ENCODE data around the gene KLF7. TPM values are rescaled to one million over a fixed set of nuclear protein-coding genes. Genes with fewer than 3 reads are reported as not detected.

KLF7 gene
- polyA plus RNA-seq, 12 donors, result 12.6 to 33.2 (median 15.9) TPM; not detected in 1

- no peak for DNase-seq
Observed at GRCh38 chr2:207173641-207174040, 7.9 kb upstream of the KLF7 start.

DNA sequence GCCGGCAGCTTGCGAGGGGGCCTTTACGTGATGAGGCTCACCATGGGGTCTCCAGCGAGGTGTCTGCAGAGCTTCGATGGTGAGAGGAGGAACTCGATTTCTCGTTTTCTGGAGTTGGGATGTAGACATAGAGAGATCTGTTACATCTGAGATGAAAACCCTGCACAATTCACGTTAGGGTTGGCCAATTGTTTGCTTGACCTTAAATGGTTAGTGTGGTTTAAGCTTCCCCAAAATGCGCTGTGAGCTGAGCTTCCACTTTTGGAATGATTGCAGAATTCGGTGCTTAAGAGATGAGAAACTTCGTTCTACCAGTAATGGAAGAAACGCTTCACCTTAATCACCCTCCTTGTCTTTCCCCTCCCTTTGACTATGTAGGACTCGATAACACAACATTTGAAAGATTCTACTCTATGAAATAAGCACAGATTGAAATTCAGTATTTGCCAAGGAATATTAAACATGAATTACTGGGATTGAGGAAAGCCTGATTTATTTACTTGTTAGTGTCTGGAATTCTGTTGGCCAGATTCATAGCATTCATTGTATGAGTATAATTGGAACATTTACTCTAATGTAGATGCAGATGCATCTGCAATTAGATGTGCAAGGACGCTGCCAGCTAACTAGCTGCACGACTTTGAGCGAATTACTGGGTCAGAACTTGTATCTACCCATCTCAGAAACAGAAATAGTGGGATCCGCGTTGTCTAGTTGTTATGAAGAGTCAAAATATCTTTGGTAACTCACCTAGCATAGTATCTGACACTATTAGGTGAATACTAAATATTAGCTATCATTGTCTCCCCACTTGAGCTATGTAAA, 1.6 kb upstream of the KLF7 start:
- no peak for DNase-seq

- no peak for DNase-seq
Observed at GRCh38 chr2:207166349-207167098, 776 bp upstream of the KLF7 start.

- peak; percentile 99 for DNase-seq
Observed at GRCh38 chr2:207166039-207166348, 246 bp upstream of the KLF7 start.

- DNase-seq, result no peak
Observed at GRCh38 chr2:207164006-207164831, 1.5 kb downstream of the KLF7 start.

DNA sequence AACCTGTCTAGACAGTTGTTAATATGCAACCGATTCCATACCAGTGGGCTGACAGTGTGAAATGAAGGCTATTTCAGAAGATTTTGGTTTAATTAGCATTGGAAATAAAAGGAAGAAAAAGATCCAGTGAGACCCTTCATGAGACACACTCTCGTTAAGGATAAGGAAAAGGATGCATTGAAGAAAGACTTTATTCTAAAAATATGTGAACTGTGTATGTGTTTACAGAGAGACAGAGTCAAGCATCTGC, 2.1 kb downstream of the KLF7 start:
- DNase-seq, result no peak

DNA sequence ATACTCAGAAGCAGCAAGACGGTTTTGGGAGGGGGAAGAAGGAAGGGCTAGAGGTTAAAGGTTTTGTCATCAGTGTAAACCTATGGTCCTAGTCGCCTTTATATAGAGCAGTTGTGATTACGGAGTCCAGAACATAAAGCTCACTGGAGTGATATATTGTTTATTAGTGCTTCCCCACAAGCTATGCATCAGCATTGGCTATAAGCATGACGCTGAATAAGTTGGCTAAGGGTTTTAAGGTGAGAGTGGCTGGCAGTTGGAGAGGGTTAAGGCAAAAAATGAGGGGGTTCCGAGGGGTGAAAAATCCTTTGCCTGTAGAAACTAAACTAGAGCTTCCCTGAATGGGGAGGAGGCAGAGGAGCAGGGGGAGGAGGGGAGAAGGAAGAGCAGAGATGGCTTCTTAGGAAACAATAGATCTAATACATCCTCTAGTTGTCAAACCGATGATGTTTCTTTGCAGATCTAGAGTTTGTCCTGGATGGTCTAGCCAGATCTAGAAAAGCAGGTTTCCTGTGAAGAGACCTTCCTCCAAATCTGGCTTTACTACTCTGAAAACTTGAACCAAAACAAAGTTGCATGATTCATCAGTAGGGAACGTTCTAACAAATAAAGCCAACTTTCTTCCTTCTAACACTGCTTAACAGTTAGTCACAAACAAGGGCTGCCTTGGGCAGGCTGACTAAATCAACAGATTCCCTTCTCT, 2.5 kb downstream of the KLF7 start:
- no peak for DNase-seq

DNA sequence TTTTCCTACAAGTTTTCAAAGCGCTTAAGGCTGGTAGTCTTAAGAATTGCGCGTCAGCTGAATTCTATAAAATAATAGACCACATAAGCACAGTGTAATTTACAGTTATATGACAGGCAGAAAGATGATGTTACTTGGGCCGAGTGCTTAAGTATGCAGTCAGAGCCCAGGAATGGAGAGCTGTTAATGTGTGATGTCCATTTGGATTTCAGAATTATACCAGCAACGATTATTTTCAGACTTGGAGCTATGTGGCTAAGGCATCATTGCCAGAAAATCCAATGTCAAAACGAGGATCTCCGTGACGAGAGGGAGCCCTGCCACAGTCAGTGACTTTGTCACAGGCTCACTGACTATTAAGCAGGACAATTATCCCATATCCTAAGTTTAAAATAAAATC, 3.4 kb downstream of the KLF7 start:
- no peak for DNase-seq

GRCh38 chr2:207161247-207162123, 4.3 kb downstream of the KLF7 start:
- DNase-seq, result no peak

DNA sequence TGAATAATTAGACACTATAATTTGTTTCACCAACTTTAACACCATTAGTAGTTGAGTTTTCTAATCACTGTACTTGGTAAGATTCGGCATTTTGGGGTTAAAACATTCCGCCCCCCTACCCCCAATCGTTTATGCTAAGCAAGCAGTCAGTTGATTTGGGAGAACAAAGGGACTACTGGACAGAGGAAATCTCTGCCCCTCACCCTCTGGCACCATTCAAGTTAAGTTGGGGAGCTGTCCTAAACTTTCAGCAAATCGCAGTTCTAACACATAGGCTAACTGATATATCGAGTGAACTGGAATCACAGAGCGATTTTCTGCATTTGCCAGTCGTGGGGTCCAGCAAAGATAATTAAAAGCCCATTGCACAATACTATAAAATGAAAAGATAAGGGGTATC, 5.6 kb downstream of the KLF7 start:
- DNase-seq, result no peak

DNA sequence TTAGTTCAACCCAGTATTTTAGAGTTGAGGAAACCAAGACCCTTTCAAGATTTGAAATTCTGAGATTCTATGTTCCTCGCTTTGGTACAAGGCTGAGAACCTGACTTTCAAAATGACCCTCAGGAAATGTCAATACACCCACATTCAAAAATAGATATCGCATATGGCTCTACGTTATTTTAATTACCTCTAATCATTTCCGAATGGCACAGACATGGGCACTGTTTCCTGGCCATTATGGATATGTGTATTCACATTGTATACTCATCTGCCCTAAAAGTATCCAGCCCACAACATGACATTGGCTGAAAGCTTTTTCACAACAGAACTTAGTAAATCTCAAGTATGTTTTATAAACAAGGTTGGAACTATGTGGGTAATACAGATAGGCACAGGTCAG, 6.7 kb downstream of the KLF7 start:
- no peak for DNase-seq

DNA sequence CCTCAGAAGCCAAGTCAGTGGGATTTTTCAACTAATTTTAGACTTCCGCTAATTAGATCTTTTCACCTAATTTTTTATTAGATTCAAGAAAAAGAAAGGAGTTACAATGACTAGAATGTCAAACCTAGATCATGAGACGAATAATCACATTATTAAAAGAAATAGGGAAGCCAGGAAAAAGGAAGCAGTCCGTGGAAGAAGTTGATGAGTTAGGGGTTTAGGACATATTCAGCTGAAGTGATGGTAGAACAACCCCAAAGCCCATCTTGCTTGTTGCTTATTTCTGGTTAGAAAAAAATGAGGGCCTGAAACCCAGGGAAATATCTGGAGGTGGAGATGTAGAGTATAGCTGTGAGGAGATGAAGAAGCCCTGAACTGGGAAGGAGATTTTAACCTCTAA, 8.0 kb downstream of the KLF7 start:
- DNase-seq, result no peak

DNA sequence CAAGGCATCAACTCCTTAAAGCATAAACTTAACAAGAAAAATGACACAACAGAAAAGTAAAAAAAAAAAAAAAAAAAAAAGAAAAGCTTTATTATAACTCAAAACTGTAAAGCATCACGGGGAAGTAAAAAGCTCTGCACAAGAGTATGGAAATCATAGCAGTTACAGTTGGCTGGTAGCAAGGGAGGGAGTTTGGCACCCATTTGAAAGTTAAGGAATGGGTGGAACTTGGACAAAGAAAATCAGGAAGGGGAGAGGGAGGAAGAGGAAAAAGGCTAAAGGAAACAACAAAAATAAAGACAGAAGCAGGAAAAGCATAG, 8.6 kb downstream of the KLF7 start:
- DNase-seq, result no peak

- DNase-seq, result no peak
Observed at GRCh38 chr2:207156451-207157161, 9.1 kb downstream of the KLF7 start.

DNA sequence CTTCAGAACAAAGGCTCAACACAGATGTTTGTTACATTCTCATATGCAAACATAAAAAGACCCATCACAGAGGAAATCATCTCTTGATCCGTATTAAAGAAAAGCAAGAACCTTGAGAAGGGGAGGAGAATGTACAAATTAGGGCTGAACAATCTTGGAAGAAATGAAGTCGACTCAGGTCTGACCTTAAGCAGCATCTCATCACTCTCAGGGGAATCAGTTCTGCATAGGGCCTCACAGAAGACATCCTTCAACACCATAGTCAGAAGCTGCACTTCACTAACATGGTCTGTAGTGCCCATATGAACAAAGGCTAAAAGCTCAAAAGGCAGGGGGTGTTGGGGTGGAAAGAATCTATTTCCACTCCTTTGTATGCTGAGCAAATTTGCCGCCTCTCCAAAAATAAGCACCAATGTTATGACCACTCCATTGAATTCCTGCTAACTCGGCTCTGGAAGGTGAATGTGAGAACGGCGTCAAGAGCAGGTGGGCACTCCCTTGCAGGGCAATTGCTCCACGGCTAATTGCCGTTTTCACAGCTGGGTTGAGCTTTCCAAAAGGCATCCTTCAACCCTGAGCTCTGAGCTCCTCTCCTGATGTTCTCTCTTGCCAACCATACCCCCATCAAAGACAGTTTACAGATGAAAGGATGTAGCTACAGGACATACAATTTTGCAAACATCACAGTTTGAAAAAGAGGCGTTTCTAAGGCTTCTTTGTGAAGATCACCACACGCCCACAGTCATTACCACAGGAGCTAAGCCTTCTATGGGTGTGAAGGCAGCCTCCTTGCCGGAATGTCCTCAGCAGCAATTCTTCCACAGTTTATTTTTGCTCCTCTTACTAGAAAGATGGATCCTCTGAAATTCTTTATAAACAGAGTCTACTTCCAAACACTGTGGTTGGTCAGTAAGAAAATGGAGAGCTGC, 10.0 kb downstream of the KLF7 start:
- no peak for DNase-seq

- no peak for DNase-seq
Observed at GRCh38 chr2:207154556-207155510, 10.9 kb downstream of the KLF7 start.

DNA sequence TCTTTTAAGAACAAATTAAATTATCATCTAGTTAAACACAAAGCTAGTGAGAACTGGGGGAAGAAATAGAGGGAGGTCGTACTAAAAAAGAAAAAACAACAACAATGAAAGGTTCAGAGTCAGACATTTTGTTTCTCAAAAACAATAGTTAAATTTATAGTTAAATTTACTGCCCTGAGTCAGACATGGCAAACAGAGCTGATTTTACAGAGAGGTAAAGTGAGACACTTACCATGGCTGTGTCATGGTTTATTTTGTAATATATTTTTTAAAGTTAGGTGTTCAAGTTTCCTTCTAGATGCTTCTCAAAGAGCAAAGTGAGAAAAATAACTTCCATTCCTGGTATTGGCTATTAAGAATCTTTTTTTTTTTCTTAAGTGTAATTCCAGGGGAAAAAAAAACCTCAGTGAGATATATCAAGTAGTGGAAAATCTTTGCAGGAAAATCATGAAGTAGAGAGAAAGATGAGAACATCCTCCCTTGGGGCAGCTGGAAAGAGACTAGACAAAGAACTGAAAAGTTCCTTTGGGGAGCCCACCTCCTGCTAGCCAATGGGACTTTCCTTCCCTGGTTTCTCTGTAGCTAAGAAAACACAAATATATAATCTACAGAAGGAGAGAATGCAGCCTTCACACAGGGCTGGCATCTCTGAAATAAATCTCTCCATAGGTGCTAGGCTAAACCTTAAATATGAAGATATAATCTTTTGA, 12.3 kb downstream of the KLF7 start:
- peak; percentile 78 for DNase-seq

DNA sequence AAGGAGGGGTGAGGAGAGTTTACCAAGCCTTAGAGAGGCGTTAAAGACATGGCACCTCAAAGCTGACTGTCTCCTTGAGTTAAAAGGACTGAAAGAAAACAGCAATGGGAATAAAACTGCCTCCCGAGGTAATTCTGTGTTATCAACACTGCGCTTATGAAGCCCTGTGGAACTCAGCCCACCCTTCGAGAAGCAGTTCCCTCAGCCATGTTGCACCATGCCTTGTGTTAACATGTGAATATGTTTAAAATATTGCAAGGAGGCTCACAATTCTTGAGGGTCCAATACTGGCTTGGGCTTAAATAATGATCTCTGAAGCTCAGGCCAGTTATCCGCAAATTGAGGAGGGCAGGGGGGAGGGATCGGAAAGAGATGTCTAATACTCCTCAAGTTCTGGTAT, 14.7 kb downstream of the KLF7 start:
- DNase-seq, result no peak
